ENCODE results near the gene NAV3.
"Not testable (repeated sequence)": the region's sequence is repeated elsewhere in the genome, so short reads cannot be mapped to it uniquely, and the experiment has no call there.

The NAV3 gene

DNA sequence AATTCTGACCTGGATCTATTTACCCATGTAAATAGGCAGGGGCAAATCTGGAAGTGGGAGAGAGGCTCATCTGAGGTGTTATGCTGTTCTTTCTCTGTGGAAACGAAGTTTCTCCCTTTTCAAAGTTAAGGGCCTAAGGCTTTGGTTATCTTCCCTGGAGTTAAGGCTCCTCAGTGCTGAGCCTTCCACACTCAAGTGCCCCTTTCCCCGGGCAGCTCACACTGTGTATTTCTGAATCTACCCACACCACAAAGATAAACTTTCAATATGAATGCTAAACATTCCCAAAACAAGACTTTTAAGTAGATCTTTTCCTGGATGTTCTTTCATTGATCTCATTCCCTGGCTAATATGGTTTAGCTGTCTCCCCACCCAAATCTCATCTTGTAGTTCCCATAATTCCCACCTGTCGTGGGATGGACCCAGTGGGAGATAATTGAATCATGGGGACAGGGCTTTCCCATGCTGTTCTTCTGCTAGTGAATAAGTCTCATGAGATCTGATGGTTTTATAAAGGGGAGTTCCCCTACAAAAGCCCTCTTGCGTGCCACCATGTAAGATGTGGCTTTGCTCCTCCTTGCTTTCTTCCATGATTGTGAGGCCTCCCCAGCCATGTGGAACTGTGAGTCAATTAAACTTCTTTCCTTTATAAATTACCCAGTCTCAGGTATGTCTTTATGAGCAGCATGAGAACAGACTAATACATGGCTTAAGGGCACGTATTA, 251.1 kb downstream of the NAV3 start:
- no peak for DNase-seq

GRCh38 chr12:78085542-78086182, 255.0 kb downstream of the NAV3 start:
- no peak for DNase-seq

- DNase-seq: no peak
These were observed 256.1 kb downstream of the NAV3 start for GRCh38 chr12:78086553-78087362.

DNA sequence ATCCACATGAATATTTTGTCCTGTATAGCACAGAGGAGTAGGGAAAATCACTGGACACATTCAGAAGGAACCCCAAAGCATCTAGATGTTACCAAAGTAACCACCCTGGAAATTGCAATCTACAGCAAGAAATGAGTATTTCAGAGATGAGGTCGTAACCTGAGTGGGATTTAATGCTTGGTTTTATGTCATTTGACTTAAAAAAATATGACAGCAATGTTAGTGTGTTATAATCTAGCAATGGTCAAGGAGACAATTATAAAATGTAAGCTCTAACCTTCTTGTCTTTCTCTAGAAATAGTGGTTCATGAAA, 256.6 kb downstream of the NAV3 start:
- DNase-seq: no peak

DNA sequence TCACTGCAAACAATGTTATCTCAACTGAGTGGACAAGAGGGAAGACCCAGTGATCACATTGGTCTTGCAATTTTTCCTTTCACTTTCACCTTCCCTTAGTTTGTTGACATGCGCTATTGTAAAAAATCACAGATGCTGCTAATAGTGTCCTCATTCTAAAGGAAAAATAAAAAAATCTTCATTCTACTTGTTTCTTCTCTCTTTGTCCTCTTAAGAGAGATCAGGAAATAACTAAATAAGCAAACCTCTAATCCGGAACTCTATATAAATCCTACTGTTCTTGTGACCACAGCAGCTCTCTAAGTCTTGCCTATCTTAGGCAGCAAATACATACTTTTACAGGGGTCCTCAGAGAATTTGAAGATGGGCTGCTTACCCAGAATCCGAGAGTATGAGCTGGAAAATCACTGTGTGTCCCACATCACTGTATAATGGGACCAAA, 257.7 kb downstream of the NAV3 start:
- DNase-seq: no peak

DNA sequence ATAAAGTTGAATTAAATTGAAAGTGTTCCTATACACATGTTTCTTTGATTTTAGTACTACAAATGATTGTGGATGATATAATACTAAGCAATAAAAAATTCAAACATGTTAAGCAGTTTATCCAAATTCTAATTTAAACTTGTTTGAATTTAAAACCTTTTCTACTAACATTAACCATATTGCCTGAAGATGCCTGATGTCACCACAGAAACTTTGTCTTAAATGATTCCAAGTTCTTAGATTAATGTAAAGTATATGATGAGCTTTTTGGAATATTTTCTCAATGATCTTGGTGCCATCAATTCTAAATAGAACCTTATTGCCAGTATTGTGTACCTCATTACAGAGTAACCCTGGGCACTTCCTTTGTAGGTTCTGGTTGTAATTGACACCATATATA, 259.6 kb downstream of the NAV3 start:
- no peak for DNase-seq

GRCh38 chr12:78095623-78096022, 264.9 kb downstream of the NAV3 start:
- no peak for DNase-seq

DNA sequence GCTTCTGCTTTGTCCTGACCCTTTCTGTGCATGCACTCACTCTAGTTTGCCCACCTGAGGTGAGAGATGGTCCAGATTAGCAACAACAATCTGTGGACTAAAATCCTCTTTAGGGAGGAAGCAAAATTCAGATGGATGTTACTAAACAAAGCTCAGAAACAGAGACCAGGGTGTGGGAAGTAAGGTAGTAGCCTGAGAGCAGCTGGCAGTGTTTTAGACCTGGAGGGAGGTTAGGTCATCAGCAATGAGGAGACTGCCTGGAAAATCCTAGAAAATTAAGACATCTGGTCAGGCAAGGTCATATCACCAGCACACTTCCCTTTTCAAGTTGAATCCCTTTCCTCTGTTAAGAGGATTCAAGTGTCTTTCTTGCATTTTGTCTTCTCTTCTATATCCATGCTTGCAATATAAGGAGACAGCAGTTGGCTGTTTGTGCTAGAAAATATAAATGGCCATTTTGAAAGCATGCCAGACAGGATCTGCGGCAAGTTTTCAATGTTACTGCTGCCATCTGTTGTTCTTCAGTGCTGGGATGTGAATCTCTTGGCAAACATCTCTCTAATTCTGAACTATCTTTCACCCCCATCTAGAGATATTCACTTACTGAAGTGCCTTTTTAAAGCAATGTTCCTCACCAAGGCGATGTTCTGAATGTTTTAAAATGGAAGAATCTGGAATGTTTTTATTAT, 266.4 kb downstream of the NAV3 start:
- no peak for DNase-seq

DNA sequence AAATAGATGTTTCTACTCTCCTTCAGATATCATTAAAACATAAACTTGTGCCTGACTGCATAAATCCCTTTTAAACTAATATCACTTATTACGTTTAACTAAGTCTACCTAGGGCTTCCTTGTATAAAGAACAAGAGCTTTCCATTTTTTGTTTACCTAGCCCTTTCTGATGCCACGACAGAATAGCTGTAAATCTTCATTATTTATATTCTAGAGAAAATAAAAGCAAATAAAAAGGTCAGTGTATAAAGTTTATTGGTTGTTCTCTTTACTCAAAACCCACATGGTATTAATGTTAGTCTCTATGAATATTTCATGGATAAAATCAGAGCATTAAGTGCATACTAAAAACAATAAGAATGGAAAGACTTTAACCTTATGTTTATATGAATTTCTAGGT, 269.1 kb downstream of the NAV3 start:
- DNase-seq: no peak

DNA sequence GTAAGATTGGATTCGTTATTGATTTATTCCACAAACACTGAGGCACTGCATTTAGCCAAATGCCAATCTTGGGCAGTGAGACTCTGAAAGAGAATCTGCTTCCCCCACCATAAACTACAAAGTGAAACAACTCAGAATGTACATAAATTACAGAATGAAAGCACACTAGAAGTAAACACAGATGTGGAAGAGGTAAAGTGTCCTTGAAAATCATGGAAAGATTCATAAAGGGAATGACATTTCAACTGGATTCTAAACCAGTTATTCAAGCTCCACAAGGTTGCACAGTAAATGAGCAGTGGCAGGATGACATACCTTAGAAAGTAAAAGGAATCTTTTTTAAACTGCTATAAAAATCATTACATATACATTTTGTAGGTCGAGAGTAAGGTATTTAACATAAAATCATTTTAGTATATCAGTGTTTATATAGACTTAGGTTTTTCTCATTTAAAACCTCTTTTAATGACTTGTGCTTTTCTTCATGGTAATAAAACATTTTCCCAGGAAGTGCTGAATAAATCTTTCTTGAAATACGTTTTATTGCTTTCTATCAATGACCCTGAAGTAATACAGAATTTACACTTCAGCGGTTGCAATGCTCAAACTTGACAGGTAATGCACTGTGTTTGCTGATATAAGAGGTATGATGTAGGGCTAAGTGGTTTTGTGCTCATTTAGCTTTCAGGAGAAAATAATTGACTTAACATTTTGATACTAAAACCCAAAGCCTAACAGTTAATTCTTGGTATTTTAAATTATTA, 270.6 kb downstream of the NAV3 start:
- no peak for DNase-seq

DNA sequence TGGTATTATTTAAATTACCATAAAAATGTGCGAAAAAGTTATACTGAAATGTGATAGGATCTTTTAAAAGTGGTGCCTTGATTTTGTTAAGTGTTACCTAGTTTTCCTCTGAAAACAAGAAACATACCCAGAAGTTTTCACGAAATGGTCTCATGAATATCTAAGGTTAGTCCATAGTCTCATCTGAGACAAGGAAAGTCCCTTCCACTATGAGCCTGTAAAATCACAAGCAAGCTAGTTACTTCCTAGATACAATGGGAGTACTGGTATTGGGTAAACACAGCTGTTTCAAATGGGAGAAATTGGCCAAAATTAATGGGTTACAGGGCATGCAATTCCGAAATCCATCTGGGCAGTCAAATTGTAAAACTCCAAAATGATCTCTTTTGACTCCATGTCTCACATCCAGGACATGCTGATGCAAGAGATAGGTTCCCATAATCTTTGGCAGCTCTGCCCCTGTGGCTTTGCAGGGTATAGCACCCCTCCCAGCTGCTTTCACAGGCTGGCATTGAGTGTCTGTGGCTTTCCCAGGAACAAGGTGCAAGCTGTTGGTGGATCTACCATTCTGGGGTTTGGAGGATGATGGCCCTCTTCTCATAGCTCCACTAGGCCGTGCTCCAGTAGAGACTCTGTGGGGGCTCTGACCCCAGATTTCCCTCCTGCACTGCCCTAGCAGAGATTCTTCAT, 271.4 kb downstream of the NAV3 start:
- no peak for DNase-seq

DNA sequence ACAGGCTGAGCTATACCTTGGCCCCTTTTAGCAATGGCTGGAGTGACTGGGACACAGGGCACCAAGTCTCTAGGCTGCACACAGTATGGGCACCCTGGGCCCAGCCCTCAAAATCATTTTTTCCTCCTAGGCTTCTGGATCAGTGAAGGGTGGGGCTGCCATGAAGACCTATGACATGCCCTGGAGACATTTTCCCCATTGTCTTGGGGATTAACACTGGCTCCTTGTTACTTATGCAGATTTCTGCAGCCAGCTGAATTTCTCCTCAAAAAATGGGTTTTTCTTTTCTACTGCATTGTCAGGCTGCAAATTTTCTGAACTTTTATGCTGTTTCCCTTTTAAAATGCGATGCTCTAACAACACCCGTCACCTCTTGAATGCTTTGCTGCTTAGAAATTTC, 272.1 kb downstream of the NAV3 start:
- not testable (repeated sequence) for DNase-seq

DNA sequence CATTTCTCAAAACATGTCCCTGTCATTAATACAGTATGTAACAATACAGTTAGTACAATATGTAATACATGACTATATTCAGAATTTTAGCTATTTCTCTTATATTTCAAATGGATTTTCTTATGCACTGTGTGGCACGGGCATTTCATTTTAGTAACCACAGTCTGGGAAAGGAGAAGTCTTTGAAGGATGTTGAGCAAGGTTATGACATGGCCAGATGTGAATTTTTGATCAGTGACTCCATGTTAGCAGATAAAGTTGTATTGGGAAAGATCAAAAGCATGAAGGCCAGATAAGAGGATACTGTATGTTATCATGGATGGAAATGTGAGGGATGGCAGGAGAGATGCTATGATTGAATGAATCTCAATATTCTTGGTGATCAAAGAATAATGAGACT, 285.2 kb downstream of the NAV3 start:
- no peak for DNase-seq

DNA sequence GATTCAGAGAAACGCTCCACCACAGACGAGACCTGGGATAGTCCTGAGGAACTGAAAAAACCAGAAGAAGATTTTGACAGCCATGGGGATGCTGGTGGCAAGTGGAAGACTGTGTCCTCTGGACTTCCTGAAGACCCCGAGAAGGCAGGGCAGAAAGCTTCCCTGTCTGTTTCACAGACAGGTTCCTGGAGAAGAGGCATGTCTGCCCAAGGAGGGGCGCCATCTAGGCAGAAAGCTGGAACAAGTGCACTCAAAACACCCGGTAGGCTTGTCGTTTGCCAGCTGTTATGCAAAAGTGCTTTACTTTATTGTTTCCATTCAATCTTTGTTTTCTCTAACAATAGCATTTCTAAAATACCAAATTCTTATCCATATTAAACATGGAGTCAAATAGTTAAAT, 287.3 kb downstream of the NAV3 start:
- DNase-seq: no peak

GRCh38 chr12:78118486-78118885, 287.8 kb downstream of the NAV3 start:
- DNase-seq: no peak

DNA sequence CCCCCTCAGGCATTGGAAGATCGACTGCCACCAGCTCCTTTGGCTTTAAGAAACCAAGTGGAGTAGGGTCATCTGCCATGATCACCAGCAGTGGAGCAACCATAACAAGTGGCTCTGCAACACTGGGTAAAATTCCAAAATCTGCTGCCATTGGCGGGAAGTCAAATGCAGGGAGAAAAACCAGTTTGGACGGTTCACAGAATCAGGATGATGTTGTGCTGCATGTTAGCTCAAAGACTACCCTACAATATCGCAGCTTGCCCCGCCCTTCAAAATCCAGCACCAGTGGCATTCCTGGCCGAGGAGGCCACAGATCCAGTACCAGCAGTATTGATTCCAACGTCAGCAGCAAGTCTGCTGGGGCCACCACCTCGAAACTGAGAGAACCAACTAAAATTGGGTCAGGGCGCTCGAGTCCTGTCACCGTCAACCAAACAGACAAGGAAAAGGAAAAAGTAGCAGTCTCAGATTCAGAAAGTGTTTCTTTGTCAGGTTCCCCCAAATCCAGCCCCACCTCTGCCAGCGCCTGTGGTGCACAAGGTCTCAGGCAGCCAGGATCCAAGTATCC, 288.7 kb downstream of the NAV3 start:
- no peak for DNase-seq

GRCh38 chr12:78120306-78120705, 289.6 kb downstream of the NAV3 start:
- no peak for DNase-seq

GRCh38 chr12:78120866-78121560, 290.3 kb downstream of the NAV3 start:
- no peak for DNase-seq

- no peak for DNase-seq
These were observed 291.4 kb downstream of the NAV3 start for GRCh38 chr12:78121969-78122610.

DNA sequence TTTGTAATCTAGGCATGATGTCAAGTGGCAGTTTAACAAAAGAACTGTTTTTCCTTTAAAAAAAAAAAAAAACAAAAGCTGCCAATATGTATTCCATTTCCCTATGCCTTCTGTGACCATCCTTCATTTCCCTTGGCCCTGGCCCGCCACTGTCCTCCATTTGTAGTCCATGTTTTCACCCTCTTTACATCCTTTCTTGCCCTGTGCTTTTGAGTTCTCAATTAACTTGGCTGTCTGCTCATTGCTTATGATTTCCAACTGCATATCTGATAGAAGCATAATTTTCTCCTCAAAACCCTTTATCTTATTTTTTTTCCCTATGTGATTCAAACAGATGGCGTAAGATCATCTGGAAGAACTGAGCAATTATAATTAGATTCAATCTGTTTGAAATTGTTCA, 297.5 kb downstream of the NAV3 start:
- DNase-seq: no peak

DNA sequence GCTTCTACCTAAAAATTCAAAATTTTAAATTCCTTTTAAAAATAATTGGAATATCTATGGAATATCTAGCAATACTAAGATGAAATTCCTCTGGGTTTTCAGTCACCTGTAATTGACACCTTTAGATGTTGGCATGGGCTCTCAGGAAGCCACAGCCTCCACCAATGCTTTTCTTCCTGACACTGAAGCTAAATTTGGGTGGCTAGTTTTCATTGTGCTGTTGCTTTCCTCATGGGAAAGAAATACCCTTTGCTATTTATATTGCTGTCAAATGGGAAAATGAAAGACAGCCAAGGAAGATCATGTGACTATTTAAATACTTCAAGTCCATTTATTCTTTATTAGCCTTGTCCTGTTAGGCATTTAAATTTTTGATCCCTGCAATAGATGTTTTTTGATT, 313.0 kb downstream of the NAV3 start:
- no peak for DNase-seq

Measured in CD4-positive, alpha-beta T cell treated with Interleukin-1 beta for 1 hour (primary cell).